HepG2 (cell line): ENCODE measurements around the gene CSKMT. TPM values are rescaled to one million over a fixed set of nuclear protein-coding genes. Genes with fewer than 3 reads are reported as not detected.

Source experiments
- ATAC-seq: fragments of 200-7000 bp; cut with Tn5 transposase; 3 replicates; pipeline ENCODE4 v1.9.1; 2020; ENCODE audit warnings: mild to moderate bottlenecking, moderate library complexity
- BruUV-seq: library from RNA; stranded (reverse); fragments of 400-500 nt; replicated peaks from 2 replicates; lab custom pipeline; 2021; lab: Mats Ljungman, UMichigan
- CTCF ChIA-PET: fragments of 300-600 bp; formaldehyde crosslinking; extraction: SDS; loops from one replicate; lab custom pipeline; 2021; ENCODE audit warnings: low total read pairs, inconsistent platforms, low intra/inter-chr PET ratio; lab: Yijun Ruan, JAX
- POLR2A ChIA-PET: fragments of 350-600 bp; sonication (Branson Sonifier 250); formaldehyde crosslinking; loops from one replicate; lab custom pipeline; 2020; ENCODE audit warnings: antibody characterized with exemption, inconsistent platforms; lab: Yijun Ruan, JAX
- DNase-seq: peaks from one replicate; pipeline ENCODE4 v3.0.0-alpha.2; 2015; ENCODE audit warnings: low spot score
- FAIRE-seq: peaks from 3 replicates; lab custom pipeline; 2011; peaks lifted over from hg19 to GRCh38; lab: Jason Lieb, UNC
- H2AFZ ChIP-seq: one replicate; pipeline ENCODE4 v1.6.1; 2011; ENCODE audit warnings: low read length, inconsistent platforms
- H3K27ac ChIP-seq: fragments of 300-600 bp; 3 replicates; pipeline ENCODE4 v1.8.0; 2011; ENCODE audit warnings: mixed run types, mild to moderate bottlenecking, mixed read lengths, low read length, inconsistent platforms; ENCODE audit not compliant: insufficient read depth; ENCODE audit errors: extremely low read length
- H3K27me3 ChIP-seq, 2 experiments: fragments of 200-600 bp in 1 of 2; 2 replicates in 1 of 2; 3 replicates in 1 of 2; pipeline versions ENCODE4 v1.6.0 to v1.8.0; 2011; ENCODE audit warnings: low read length in 2 of 2, mild to moderate bottlenecking in 2 of 2, moderate library complexity in 2 of 2, inconsistent platforms in 1 of 2; ENCODE audit not compliant: insufficient read depth in 2 of 2, control insufficient read depth in 1 of 2
- H3K36me3 ChIP-seq, 2 experiments: fragments of 200-600 bp in 1 of 2; replicated peaks in 1 of 2; 2 replicates in 1 of 2; 3 replicates in 1 of 2; pipeline versions ENCODE4 v1.5.1 to v1.8.0; 2011; ENCODE audit warnings: low read length in 2 of 2, inconsistent platforms in 1 of 2; ENCODE audit not compliant: insufficient read depth in 2 of 2, control insufficient read depth in 1 of 2
- H3K4me1 ChIP-seq: 2 replicates; pipeline ENCODE4 v1.5.1; 2012; ENCODE audit warnings: low read length, inconsistent platforms; ENCODE audit not compliant: insufficient read depth
- H3K4me2 ChIP-seq: 2 replicates; pipeline ENCODE4 v1.6.0; 2011; ENCODE audit warnings: low read depth, low read length, inconsistent platforms
- H3K4me3 ChIP-seq, 3 experiments: fragments of 200-600 bp in 1 of 3; sonication (generic), shearing (Covaris generic) in 1 of 3; replicated peaks in 1 of 3; 2 replicates each; pipeline ENCODE4 v1.5.1; 2011 to 2016; ENCODE audit warnings: low read length in 3 of 3, inconsistent platforms in 2 of 3, low read depth in 2 of 3, mild to moderate bottlenecking in 2 of 3, control low read depth in 1 of 3, mixed read lengths in 1 of 3; ENCODE audit not compliant: insufficient read depth in 1 of 3
- H3K79me2 ChIP-seq: one replicate; pipeline ENCODE4 v1.6.1; 2011; ENCODE audit warnings: low read length, inconsistent platforms; ENCODE audit not compliant: insufficient read depth
- H3K9ac ChIP-seq: 2 replicates; pipeline ENCODE4 v1.6.0; 2011; ENCODE audit warnings: mild to moderate bottlenecking, low read depth, low read length, inconsistent platforms; ENCODE audit not compliant: insufficient read depth
- H3K9me3 ChIP-seq: 2 replicates; pipeline ENCODE4 v1.5.1; 2012; ENCODE audit warnings: mild to moderate bottlenecking, low read length
- H4K20me1 ChIP-seq: 2 replicates; pipeline ENCODE4 v1.6.0; 2011; ENCODE audit warnings: inconsistent platforms, mild to moderate bottlenecking, low read length, moderate library complexity; ENCODE audit not compliant: insufficient read depth
- AGO1 ChIP-seq: fragments of 200-400 bp; formaldehyde crosslinking; IDR thresholded peaks from 2 replicates; pipeline ENCODE4 v1.6.1; 2017; ENCODE audit warnings: mild to moderate bottlenecking, low read depth, low read length, moderate library complexity; ENCODE audit not compliant: poor library complexity, severe bottlenecking
- AGO2 ChIP-seq: fragments of 200-400 bp; formaldehyde crosslinking; optimal IDR thresholded peaks from 2 replicates; pipeline ENCODE3; 2017; ENCODE audit warnings: mild to moderate bottlenecking, low read depth, low read length, moderate library complexity
- ARNT2 ChIP-seq: sonication (generic); formaldehyde crosslinking; IDR thresholded peaks from 2 replicates; pipeline ENCODE4 v1.8.0; 2022; ENCODE audit warnings: mild to moderate bottlenecking, low read depth, missing genetic modification reagents, moderate library complexity
- FLYWCH1 ChIP-seq: sonication (generic); formaldehyde crosslinking; IDR thresholded peaks from 2 replicates; pipeline ENCODE4 v1.8.1; 2023; ENCODE audit warnings: mild to moderate bottlenecking, missing genetic modification reagents
- HNRNPK ChIP-seq: fragments of 200-400 bp; formaldehyde crosslinking; IDR thresholded peaks from 2 replicates; pipeline ENCODE4 v1.6.1; 2018; ENCODE audit warnings: low read length, low read depth, moderate library complexity, mild to moderate bottlenecking; ENCODE audit not compliant: poor library complexity, severe bottlenecking
- IRF2 ChIP-seq: IDR thresholded peaks from 2 replicates; pipeline ENCODE4 v1.6.1; 2018; ENCODE audit warnings: missing genetic modification reagents, missing compliant biosample characterization
- IRX3 ChIP-seq: sonication (generic); formaldehyde crosslinking; IDR thresholded peaks from 2 replicates; pipeline ENCODE4 v1.8.1; 2023; ENCODE audit warnings: mild to moderate bottlenecking, low read depth, missing genetic modification reagents, borderline replicate concordance
- NONO ChIP-seq, 2 experiments: fragments of 450-650 bp in 1 of 2; sonication (generic) in 1 of 2; formaldehyde crosslinking in 1 of 2; IDR thresholded peaks in 1 of 2; conservative IDR thresholded peaks in 1 of 2; 2 replicates each; pipeline versions ENCODE4 v1.6.1 to v1.8.0; 2017 to 2022; ENCODE audit warnings: mild to moderate bottlenecking in 1 of 2, missing genetic modification reagents in 1 of 2, moderate library complexity in 1 of 2
- PITX1 ChIP-seq: sonication (generic); formaldehyde crosslinking; IDR thresholded peaks from 2 replicates; pipeline ENCODE4 v1.5.1; 2020; ENCODE audit warnings: mild to moderate bottlenecking, missing genetic modification reagents
- RBFOX2 ChIP-seq: fragments of 200-400 bp; formaldehyde crosslinking; IDR thresholded peaks from 2 replicates; pipeline ENCODE4 v1.6.1; 2017; ENCODE audit warnings: low read depth, mild to moderate bottlenecking, low read length
- ZC3H13 ChIP-seq: sonication (generic); formaldehyde crosslinking; IDR thresholded peaks from 2 replicates; pipeline ENCODE4 v1.8.1; 2023; ENCODE audit warnings: mild to moderate bottlenecking, missing genetic modification reagents, moderate library complexity
- ZNF234 ChIP-seq: sonication (generic); formaldehyde crosslinking; conservative IDR thresholded peaks from 2 replicates; pipeline ENCODE4 v1.5.1; 2020; ENCODE audit warnings: mild to moderate bottlenecking, missing genetic modification reagents
- WGBS: methylation state at CpG from one replicate; pipeline ENCODE4 v1.1.6; 2017; ENCODE audit warnings: low lambda C conversion rate; 5-methylcytosine and 5-hydroxymethylcytosine counted together
- in situ Hi-C: cut with HindIII; loops from 2 replicates; pipeline ENCODE4 v1.10.0; 2017; ENCODE audit warnings: low pct_unique_long_range_greater_than_20kb; ENCODE audit not compliant: extremely low pct_ligation_motif_present
- intact Hi-C: fragments of 100-400 bp; cut with micrococcal nuclease; formaldehyde crosslinking; loops from one replicate; pipeline ENCODE4 v1.10.0; 2022; ENCODE audit not compliant: unreplicated experiment
- polyA plus RNA-seq, 8 experiments: library from polyadenylated mRNA; depleted of rRNA in 3 of 8; stranded (reverse) in 7 of 8; unstranded in 1 of 8; fragments of >200 nt; fragmentation: Illumina TruSeq in 4 of 8; extraction: Trizol in 4 of 8; gene quantifications; 2 replicates each; pipeline versions ENCODE4 v1.2.1 to v1.2.3, GENCODE V29; 2011 to 2016; ENCODE audit warnings: low read depth in 4 of 8, missing spikeins in 1 of 8, mixed read lengths in 1 of 8; ENCODE audit not compliant: insufficient read depth in 1 of 8
- total RNA-seq, 5 experiments: library from RNA; depleted of rRNA; stranded (reverse); fragments of >200 nt; fragmentation: Illumina TruSeq; extraction: Trizol; gene quantifications; 2 replicates each; pipeline ENCODE4 v1.2.3, GENCODE V29; 2016; ENCODE audit warnings: low read depth in 1 of 5
- TF ChIP-seq, protein P1 (sequence below): sonication (generic); formaldehyde crosslinking; IDR thresholded peaks from 2 replicates; pipeline ENCODE4 v1.8.0; 2022; ENCODE audit warnings: mild to moderate bottlenecking, missing genetic modification reagents, moderate library complexity

The CSKMT gene
- total and polyA plus RNA-seq, 2 of the 13 experiments (the other 11 are each of a cell fraction or from before 2014, with no cell fraction given) = 7.6 to 31.8 TPM

DNA sequence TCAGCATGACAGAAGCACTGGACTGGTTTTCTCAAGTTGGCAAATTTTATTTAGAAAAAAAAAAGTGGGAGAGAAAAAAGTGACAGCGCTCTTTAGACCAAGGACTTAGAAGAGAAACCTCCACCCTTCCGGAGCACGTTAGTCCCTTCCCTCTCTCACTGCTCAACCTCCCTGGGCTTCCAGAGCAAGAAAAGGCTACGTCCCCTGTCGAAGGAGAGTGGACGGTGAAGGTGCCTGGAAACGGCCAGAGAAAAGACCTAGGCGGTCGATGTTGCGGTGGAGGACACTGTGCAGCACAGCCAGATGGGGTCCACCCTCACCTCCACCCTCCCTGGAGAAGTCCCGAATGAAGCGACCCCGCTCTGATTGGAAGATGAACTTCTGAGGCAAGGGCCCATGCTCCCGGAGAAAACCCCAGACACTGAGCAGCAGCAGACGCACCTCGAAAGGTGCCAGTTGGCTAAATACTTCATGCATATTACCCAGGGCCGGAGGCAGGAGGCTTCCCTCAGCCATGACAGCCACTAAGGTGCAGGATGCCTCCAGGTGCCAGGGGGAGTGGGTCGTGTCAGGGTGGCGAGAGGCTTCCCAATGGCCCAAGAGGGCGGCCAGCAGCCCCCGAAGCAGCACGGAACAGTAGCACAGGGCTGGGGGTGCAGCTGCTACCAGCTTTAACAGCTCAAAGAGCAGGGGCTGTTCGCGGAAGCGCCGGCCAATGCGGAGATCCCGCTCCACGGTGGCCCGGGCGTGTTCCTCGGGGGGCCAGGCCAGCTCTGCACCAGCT is 18.1 kb upstream of the CSKMT start:
- peak overlapping the region; percentile 68 for H3K4me2 ChIP-seq
- no peaks in the 10 kb centered on the region for H3K27me3 ChIP-seq
- TF ChIP-seq AGO2 (peak; percentile 87), RBFOX2 (peak; percentile 54; the same call in 1 of the 2 replicates), PITX1 (CRISPR knock-in tag) (peak; percentile 1; the same call in 1 of the 2 replicates), IRX3 (CRISPR knock-in tag) (0 out of 2 replicates have a peak, but pooled peaks have one; percentile 3), NONO (IDR thresholded peaks at IDR 0.05) (no peak), NONO (CRISPR knock-in tag; conservative IDR thresholded peaks at IDR 0.05) (0 out of 2 replicates have a peak, but pooled peaks have one; percentile 10), ARNT2 (CRISPR knock-in tag) (no peak), AGO1 (peak; percentile 3), FLYWCH1 (CRISPR knock-in tag) (no peak), IRF2 (CRISPR knock-in tag) (0 out of 2 replicates have a peak, but pooled peaks have one; percentile 14), HNRNPK (no peak), ZC3H13 (CRISPR knock-in tag) (peak; percentile 59), ZNF234 (CRISPR knock-in tag) (0 out of 2 replicates have a peak, but pooled peaks have one; percentile 5)
- TF ChIP-seq, protein P1, sequence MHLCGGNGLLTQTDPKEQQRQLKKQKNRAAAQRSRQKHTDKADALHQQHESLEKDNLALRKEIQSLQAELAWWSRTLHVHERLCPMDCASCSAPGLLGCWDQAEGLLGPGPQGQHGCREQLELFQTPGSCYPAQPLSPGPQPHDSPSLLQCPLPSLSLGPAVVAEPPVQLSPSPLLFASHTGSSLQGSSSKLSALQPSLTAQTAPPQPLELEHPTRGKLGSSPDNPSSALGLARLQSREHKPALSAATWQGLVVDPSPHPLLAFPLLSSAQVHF = 0 out of 2 replicates have a peak, but pooled peaks have one; percentile 34
- 59% methylated on average over 10 of the region's 32 CpGs for WGBS
- ATAC-seq (peak; percentile 40; the same call in 1 of the 3 replicates), DNase-seq (no peak), FAIRE-seq (no peak)
- ChIA-PET CTCF (no interaction called here), POLR2A (interaction anchor here (0.7 to 5.0 kb wide), 17 partner anchors 9 to 222 kb away, joined by 3 to 98 read pairs (median 17); partner anchors contain the start of genes B3GAT3, C11orf98, CSKMT and EEF1G)
- H3K27ac ChIP-seq = peak overlapping the region; percentile 98
- H4K20me1 ChIP-seq = peaks cover 8% of the 10 kb centered on the region
- intact Hi-C loops = no loop called here
- in situ Hi-C loops = no loop called here
- H3K36me3 ChIP-seq = peaks cover 4 to 24% of the 10 kb centered on the region in 2 experiments; a peak in 3 of 5 replicates
- TSS peak; percentile 75 for BruUV-seq
- peak overlapping the region in 1 of 3 experiments; percentile 41; a peak in 2 of 6 replicates for H3K4me3 ChIP-seq
- H3K9me3 ChIP-seq = no peaks in the 10 kb centered on the region
- peaks cover 53% of the 10 kb centered on the region for H3K4me1 ChIP-seq
- H3K79me2 ChIP-seq = peaks cover 42% of the 10 kb centered on the region
- peak overlapping the region; percentile 56 for H3K9ac ChIP-seq
- no peak overlapping the region for H2AFZ ChIP-seq
